ENCODE results near the gene ROCK2. TPM values are rescaled to one million over a fixed set of nuclear protein-coding genes. Genes with fewer than 3 reads are reported as not detected.

Gene ROCK2
- total and polyA plus RNA-seq, 2 of the 13 experiments (the other 11 are each of a cell fraction or from before 2014, with no cell fraction given): 38.1 to 119 TPM

DNA sequence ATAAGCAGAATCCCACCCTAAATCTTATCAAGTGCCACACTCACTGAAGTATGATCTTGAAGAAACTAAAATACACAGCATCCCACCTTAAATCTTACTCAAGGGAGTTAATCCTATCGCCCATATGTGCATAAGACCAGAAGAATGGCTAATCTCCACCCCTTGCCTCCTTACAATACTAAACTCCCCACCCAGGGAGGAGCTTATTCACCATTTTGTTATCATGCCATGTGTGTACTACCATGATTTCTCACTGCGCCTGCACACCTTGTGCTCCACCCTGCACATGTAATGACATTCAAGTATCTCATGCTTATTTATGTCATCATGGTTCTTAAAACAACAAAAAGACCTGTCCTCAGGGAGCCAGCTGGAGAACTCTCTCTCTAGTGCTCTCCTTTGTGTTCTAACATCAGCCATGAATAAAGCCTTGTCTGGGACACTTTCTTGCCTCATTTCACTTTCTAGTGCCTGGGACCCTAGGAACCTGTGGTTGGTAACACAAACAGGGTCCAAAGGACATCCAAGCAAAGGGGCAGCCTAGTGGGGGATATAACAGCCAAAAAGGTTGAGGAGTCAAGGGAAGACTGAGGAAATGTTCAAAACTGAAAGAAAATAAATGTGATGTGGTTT is 101.8 kb downstream of the ROCK2 start (continued):
- TF ChIP-seq TBX2 (CRISPR knock-in tag; IDR thresholded peaks at IDR 0.05; ENCODE audit: borderline replicate concordance) (no peak), CHD4 (IDR thresholded peaks at IDR 0.05; ENCODE audit: borderline replicate concordance, low read length) (no peak), ZNF513 (CRISPR knock-in tag; conservative IDR thresholded peaks at IDR 0.05) (no peak), TBL1XR1 (IDR thresholded peaks at IDR 0.05; ENCODE audit: borderline replicate concordance, low read length, partially characterized antibody) (no peak), ZBTB20 (CRISPR knock-in tag; IDR thresholded peaks at IDR 0.05; ENCODE audit: borderline replicate concordance, low read depth) (no peak), SMAD1 (CRISPR knock-in tag; IDR thresholded peaks at IDR 0.05; ENCODE audit: borderline replicate concordance, low read depth) (no peak)
- TF ChIP-seq, protein P1, sequence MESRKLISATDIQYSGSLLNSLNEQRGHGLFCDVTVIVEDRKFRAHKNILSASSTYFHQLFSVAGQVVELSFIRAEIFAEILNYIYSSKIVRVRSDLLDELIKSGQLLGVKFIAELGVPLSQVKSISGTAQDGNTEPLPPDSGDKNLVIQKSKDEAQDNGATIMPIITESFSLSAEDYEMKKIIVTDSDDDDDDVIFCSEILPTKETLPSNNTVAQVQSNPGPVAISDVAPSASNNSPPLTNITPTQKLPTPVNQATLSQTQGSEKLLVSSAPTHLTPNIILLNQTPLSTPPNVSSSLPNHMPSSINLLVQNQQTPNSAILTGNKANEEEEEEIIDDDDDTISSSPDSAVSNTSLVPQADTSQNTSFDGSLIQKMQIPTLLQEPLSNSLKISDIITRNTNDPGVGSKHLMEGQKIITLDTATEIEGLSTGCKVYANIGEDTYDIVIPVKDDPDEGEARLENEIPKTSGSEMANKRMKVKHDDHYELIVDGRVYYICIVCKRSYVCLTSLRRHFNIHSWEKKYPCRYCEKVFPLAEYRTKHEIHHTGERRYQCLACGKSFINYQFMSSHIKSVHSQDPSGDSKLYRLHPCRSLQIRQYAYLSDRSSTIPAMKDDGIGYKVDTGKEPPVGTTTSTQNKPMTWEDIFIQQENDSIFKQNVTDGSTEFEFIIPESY (CRISPR knock-in tag; IDR thresholded peaks at IDR 0.05): no peak

Data from HepG2 (cell line).